ENCODE data around the gene DRD3. TPM values are rescaled to one million over a fixed set of nuclear protein-coding genes. Genes with fewer than 3 reads are reported as not detected.

Gene DRD3
- total and polyA plus RNA-seq, 7 donors, result not detected

DNA sequence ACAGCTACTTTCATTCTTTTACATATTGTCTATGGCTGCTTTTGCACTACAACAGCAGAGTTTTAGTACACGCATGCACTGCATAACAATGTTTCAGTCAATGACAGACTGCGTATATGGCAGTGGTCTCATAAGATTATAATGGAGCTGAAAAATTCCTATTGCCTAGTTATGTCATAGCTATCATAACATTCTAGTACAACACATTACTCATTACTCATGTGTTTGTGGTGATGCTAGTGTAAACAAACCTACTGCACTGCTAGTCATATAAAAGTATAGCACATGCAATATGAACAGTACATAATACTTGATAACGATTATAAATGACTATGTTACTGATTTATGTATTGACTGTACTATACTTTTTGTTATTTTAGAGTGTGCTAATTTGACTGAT, 74.4 kb downstream of the DRD3 start:
- 92 to 95% (median 93%) methylated on average over 3 of the region's 3 CpGs for WGBS, 3 donors

DNA sequence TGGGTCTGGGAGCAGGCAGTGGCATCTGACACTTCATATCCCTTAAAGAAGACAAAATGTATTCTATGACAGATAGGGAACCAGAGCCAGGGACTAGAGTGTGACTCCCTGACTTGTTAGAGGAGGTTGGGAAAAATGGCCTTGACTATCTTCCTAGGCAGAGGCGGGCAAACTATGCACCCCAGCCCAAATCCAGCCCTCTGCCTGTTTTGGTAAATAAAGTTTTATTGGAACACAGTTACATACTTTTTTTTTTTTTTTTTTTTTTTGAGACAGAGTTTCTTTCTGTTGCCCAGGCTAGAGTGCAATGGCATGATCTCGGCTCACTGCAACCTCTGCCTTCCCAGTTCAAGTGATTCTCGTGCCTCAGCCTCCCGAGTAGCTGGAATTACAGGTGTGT, 75.0 kb downstream of the DRD3 start:
- Histone ChIP-seq H3K4me1 (no peaks in the 10 kb centered on the region), H3K36me3 (ENCODE audit: insufficient read depth in 1 of 2, low read depth in 1 of 2) (no peaks in the 10 kb centered on the region), H3K27ac (no peak overlapping the region), H3K27me3 (ENCODE audit: insufficient read depth in 3 of 3, low read length in 2 of 3) (peaks cover 0 to 3% (median 0%) of the 10 kb centered on the region in 3 donors), H3K9me3 (no peaks in the 10 kb centered on the region), H3K4me3 (no peak overlapping the region)
- DNase-seq (no peak), ATAC-seq (no peak)
- intact Hi-C loops (cut with DNase I), result no loop called here
- TF ChIP-seq CTCF (IDR thresholded peaks at IDR 0.05), result no peak
- 84 to 92% (median 86%) methylated on average over 4 of the region's 4 CpGs for WGBS, 3 donors

More for the DNA sequence above, 74.4 kb downstream of the DRD3 start:
- Histone ChIP-seq H3K27ac (no peak overlapping the region), H3K36me3 (ENCODE audit: insufficient read depth in 1 of 2, low read depth in 1 of 2) (no peaks in the 10 kb centered on the region), H3K4me1 (no peaks in the 10 kb centered on the region), H3K27me3 (ENCODE audit: insufficient read depth in 3 of 3, low read length in 2 of 3) (peaks cover 0 to 3% (median 0%) of the 10 kb centered on the region in 3 donors), H3K4me3 (no peak overlapping the region), H3K9me3 (no peaks in the 10 kb centered on the region)
- no peak for TF ChIP-seq CTCF (IDR thresholded peaks at IDR 0.05)
- intact Hi-C loops (cut with DNase I), result no loop called here
- no peak for ATAC-seq
- no peak for DNase-seq

GRCh38 chr3:114103181-114103580, 75.7 kb downstream of the DRD3 start:
- no peak for DNase-seq
- no peak for TF ChIP-seq CTCF (IDR thresholded peaks at IDR 0.05)
- Histone ChIP-seq H3K9me3 (no peaks in the 10 kb centered on the region), H3K4me1 (no peaks in the 10 kb centered on the region), H3K27me3 (ENCODE audit: insufficient read depth in 3 of 3, low read length in 2 of 3) (peaks cover 0 to 2% (median 0%) of the 10 kb centered on the region in 3 donors), H3K36me3 (ENCODE audit: insufficient read depth in 1 of 2, low read depth in 1 of 2) (no peaks in the 10 kb centered on the region), H3K27ac (no peak overlapping the region), H3K4me3 (no peak overlapping the region)
- intact Hi-C loops (cut with DNase I), result no loop called here
- WGBS, 3 donors, result 93 to 95% (median 94%) methylated on average over 27 of the region's 27 CpGs
- ATAC-seq, result no peak

GRCh38 chr3:114101101-114101500, 77.8 kb downstream of the DRD3 start:
- intact Hi-C loops (cut with DNase I), result no loop called here
- Histone ChIP-seq H3K36me3 (ENCODE audit: insufficient read depth in 1 of 2, low read depth in 1 of 2) (no peaks in the 10 kb centered on the region), H3K27me3 (ENCODE audit: insufficient read depth in 3 of 3, low read length in 2 of 3) (no peaks in the 10 kb centered on the region), H3K9me3 (no peaks in the 10 kb centered on the region), H3K4me3 (no peak overlapping the region), H3K27ac (no peak overlapping the region), H3K4me1 (no peaks in the 10 kb centered on the region)
- no peak for TF ChIP-seq CTCF (IDR thresholded peaks at IDR 0.05)
- no peak for ATAC-seq
- DNase-seq, result no peak
- 38 to 48% (median 44%) methylated on average over 1 of the region's 1 CpG for WGBS, 3 donors

DNA sequence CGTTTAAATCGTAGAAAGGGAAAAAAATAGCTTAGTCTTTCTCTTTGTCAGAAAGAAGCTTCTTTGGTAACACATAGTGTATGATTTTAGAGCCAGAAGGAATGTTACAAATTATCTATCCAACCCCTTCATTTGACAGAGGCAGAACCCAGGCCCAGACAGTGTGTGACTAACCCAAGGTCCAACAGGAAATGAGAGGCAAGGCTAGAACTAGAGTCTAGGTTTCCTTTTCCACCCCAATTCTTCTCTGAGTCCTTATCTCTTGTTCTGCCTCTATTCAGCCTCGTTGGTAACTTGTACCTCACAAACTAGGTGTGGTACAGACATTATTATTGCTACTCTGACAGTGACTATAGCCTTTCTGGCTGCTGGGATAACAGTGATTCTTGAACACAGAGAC, 83.1 kb downstream of the DRD3 start:
- Histone ChIP-seq H3K4me3 (no peak overlapping the region), H3K9me3 (no peaks in the 10 kb centered on the region), H3K27me3 (ENCODE audit: insufficient read depth in 3 of 3, low read length in 2 of 3) (no peaks in the 10 kb centered on the region), H3K4me1 (no peaks in the 10 kb centered on the region), H3K36me3 (ENCODE audit: insufficient read depth in 1 of 2, low read depth in 1 of 2) (no peaks in the 10 kb centered on the region), H3K27ac (no peak overlapping the region)
- ATAC-seq, result no peak
- DNase-seq, result no peak
- WGBS, 3 donors, result 71 to 75% (median 74%) methylated on average over 3 of the region's 3 CpGs
- intact Hi-C loops (cut with DNase I), result no loop called here
- TF ChIP-seq CTCF (IDR thresholded peaks at IDR 0.05), result no peak

Data from psoas muscle (tissue), 8 donors.